Panc1 (cell line): ENCODE results near the gene NKAIN2. TPM values are rescaled to one million over a fixed set of nuclear protein-coding genes. Genes with fewer than 3 reads are reported as not detected.
A peak's percentile ranks its signal among the peaks of the same experiment; 100 is the strongest.

Experiments
- ATAC-seq: fragments of 200-7000 bp; cut with Tn5 transposase; 2 replicates; pipeline ENCODE4 v1.9.1; 2020; ENCODE audit warnings: mild to moderate bottlenecking, moderate library complexity
- BruUV-seq: library from RNA; stranded (reverse); fragments of 400-500 nt; replicated peaks from 2 replicates; lab custom pipeline; 2021; lab: Mats Ljungman, UMichigan
- CTCF ChIA-PET: fragments of 300-600 bp; sonication (Branson Sonifier 250); formaldehyde crosslinking; loops from one replicate; lab custom pipeline; 2022; ENCODE audit warnings: antibody characterized with exemption; lab: Charles Lee
- POLR2A ChIA-PET: fragments of 300-600 bp; sonication (Branson Sonifier 250); formaldehyde crosslinking; loops from one replicate; lab custom pipeline; 2022; ENCODE audit warnings: antibody characterized with exemption; lab: Charles Lee
- DNase-seq: peaks from one replicate; pipeline ENCODE4 v3.0.0-alpha.2; 2010; ENCODE audit warnings: low read depth, low spot score
- H3K27ac ChIP-seq: 2 replicates; pipeline ENCODE4 v1.5.1; 2011; ENCODE audit warnings: mild to moderate bottlenecking, low read length, inconsistent platforms
- H3K27me3 ChIP-seq: fragments of 200-500 bp; sonication (Bioruptor generic); 2 replicates; pipeline ENCODE4 v1.6.0; 2014; ENCODE audit warnings: low read length, inconsistent platforms; ENCODE audit not compliant: control insufficient read depth, insufficient read depth
- H3K36me3 ChIP-seq: fragments of 200-500 bp; sonication (Bioruptor generic); 2 replicates; pipeline ENCODE4 v1.5.1; 2014; ENCODE audit warnings: inconsistent platforms, mild to moderate bottlenecking, low read length, moderate library complexity; ENCODE audit not compliant: control insufficient read depth, insufficient read depth
- H3K4me1 ChIP-seq: 2 replicates; pipeline ENCODE4 v1.5.1; 2011; ENCODE audit warnings: inconsistent platforms, mild to moderate bottlenecking, low read length, moderate library complexity; ENCODE audit not compliant: control insufficient read depth, insufficient read depth
- H3K4me3 ChIP-seq, 2 experiments: 2 replicates each; pipeline ENCODE4 v1.5.1; 2011 to 2012; ENCODE audit warnings: low read depth in 2 of 2, low read length in 2 of 2, mild to moderate bottlenecking in 2 of 2, inconsistent platforms in 1 of 2, moderate library complexity in 1 of 2
- H3K9me3 ChIP-seq: fragments of 200-500 bp; sonication (Bioruptor generic); 2 replicates; pipeline ENCODE4 v1.5.1; 2014; ENCODE audit warnings: low read depth, mild to moderate bottlenecking, inconsistent platforms, low read length, moderate library complexity; ENCODE audit not compliant: control insufficient read depth, insufficient read depth
- POLR2AphosphoS5 ChIP-seq: IDR thresholded peaks from 2 replicates; pipeline ENCODE4 v1.6.1; 2012; ENCODE audit warnings: mild to moderate bottlenecking, low read depth, low read length, moderate library complexity
- SIN3A ChIP-seq: IDR thresholded peaks from 2 replicates; pipeline ENCODE4 v1.6.1; 2012; ENCODE audit warnings: low read depth, mild to moderate bottlenecking, low read length, moderate library complexity, borderline replicate concordance; ENCODE audit not compliant: insufficient read depth
- TCF7L2 ChIP-seq: IDR thresholded peaks from 2 replicates; pipeline ENCODE4 v1.6.1; 2011; ENCODE audit warnings: mild to moderate bottlenecking, low read depth, low read length, inconsistent platforms
- in situ Hi-C: cut with HindIII; loops from 2 replicates; pipeline ENCODE4 v1.10.0; 2016; ENCODE audit warnings: low sequenced_read_pairs, low pct_unique_long_range_greater_than_20kb
- intact Hi-C: fragments of 100-400 bp; cut with micrococcal nuclease; formaldehyde crosslinking; loops from one replicate; pipeline ENCODE4 v1.10.0; 2022; ENCODE audit not compliant: unreplicated experiment
- total RNA-seq: library from RNA; stranded (reverse); gene quantifications from one replicate; pipeline ENCODE4 v1.2.1, GENCODE V29; 2021; ENCODE audit not compliant: unreplicated experiment
- TF ChIP-seq, protein P1 (sequence below): fragments of 450-650 bp; IDR thresholded peaks from 2 replicates; pipeline ENCODE4 v1.5.1; 2017; ENCODE audit warnings: mild to moderate bottlenecking
- TF ChIP-seq, protein P2 (sequence below), 2 experiments: IDR thresholded peaks; 2 replicates each; pipeline ENCODE4 v1.6.1; 2011 to 2012; ENCODE audit warnings: low read depth in 2 of 2, control low read depth in 1 of 2, low read length in 1 of 2, mild to moderate bottlenecking in 1 of 2, moderate library complexity in 1 of 2; ENCODE audit not compliant: insufficient read depth in 1 of 2

Gene NKAIN2
- total RNA-seq, 1 experiment from 2014 or later, result 2.6 TPM

DNA sequence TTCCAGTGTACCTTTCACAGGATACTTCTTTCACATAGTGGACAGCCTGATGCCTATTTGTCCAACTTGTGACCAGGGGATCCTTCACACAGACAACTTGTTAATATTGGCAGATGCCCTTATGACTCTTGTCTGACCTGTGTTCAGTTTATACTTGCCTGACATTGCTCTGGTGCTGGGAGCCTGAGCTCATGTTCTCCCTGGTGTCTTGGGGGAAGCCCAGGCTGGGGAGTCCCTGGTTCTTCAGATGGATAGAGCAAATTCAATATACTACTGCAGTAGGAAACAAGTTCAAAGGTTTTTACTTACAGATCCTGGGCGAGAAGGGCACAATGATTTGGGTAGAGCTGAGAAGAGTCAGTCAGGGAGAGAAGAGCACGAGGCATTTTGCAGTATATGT lies 76.1 kb downstream of the NKAIN2 start:
- Histone ChIP-seq H3K4me3 (no peak overlapping the region), H3K27ac (no peak overlapping the region), H3K4me1 (no peaks in the 10 kb centered on the region), H3K27me3 (no peaks in the 10 kb centered on the region), H3K36me3 (no peaks in the 10 kb centered on the region), H3K9me3 (no peaks in the 10 kb centered on the region)
- ChIA-PET POLR2A (no interaction called here), CTCF (no interaction called here)
- DNase-seq, result no peak
- TF ChIP-seq, protein P1, sequence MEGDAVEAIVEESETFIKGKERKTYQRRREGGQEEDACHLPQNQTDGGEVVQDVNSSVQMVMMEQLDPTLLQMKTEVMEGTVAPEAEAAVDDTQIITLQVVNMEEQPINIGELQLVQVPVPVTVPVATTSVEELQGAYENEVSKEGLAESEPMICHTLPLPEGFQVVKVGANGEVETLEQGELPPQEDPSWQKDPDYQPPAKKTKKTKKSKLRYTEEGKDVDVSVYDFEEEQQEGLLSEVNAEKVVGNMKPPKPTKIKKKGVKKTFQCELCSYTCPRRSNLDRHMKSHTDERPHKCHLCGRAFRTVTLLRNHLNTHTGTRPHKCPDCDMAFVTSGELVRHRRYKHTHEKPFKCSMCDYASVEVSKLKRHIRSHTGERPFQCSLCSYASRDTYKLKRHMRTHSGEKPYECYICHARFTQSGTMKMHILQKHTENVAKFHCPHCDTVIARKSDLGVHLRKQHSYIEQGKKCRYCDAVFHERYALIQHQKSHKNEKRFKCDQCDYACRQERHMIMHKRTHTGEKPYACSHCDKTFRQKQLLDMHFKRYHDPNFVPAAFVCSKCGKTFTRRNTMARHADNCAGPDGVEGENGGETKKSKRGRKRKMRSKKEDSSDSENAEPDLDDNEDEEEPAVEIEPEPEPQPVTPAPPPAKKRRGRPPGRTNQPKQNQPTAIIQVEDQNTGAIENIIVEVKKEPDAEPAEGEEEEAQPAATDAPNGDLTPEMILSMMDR, result no peak
- no peak for TF ChIP-seq TCF7L2
- no TSS peak for BruUV-seq
- intact Hi-C loops (no loop called here), in situ Hi-C loops (no loop called here)
- no peak for ATAC-seq

DNA sequence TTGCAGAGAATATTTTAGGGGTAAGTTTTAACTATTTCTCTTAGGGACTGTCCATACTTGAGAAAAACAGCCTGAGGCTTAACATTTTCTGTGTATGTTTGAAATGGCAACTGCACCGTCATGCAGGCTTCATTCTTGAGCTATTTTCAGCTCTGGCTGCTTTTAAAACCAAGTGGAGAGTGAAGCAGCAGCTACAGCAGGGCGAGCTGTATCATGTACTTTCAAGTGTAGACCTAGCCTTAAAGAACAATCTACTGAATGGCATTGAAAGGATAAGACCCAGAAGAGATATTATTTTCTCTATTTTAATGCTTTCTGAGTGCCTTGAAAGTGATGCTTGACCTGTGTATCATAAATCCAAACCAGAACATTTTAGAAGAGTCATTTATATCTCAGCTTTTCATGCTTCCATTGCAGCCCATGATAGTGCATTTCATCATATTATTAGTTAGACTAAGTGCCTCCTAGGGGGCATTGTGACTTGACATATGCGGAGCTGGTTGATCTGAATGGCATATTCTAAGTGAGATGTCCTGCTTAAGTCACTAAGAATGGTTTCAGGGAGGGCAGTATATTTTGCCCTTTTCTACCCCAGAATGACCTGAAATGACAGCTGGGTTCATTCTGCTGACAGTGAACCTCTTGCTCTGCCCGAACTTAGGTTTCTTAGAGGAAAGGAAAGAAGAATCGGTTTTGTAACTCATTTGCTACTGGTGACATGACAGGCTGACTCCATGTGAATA lies 85.3 kb downstream of the NKAIN2 start:
- in situ Hi-C loops (no loop called here), intact Hi-C loops (no loop called here)
- Histone ChIP-seq H3K27me3 (no peaks in the 10 kb centered on the region), H3K36me3 (no peaks in the 10 kb centered on the region), H3K9me3 (no peaks in the 10 kb centered on the region), H3K27ac (peak overlapping the region; percentile 29; the same call in 1 of the 2 replicates), H3K4me3 (no peak overlapping the region), H3K4me1 (no peaks in the 10 kb centered on the region)
- ChIA-PET POLR2A (no interaction called here), CTCF (no interaction called here)
- no TSS peak for BruUV-seq
- ATAC-seq (no peak), DNase-seq (no peak)
- TF ChIP-seq TCF7L2 (no peak), SIN3A (no peak), POLR2AphosphoS5 (no peak)
- TF ChIP-seq, protein P2, sequence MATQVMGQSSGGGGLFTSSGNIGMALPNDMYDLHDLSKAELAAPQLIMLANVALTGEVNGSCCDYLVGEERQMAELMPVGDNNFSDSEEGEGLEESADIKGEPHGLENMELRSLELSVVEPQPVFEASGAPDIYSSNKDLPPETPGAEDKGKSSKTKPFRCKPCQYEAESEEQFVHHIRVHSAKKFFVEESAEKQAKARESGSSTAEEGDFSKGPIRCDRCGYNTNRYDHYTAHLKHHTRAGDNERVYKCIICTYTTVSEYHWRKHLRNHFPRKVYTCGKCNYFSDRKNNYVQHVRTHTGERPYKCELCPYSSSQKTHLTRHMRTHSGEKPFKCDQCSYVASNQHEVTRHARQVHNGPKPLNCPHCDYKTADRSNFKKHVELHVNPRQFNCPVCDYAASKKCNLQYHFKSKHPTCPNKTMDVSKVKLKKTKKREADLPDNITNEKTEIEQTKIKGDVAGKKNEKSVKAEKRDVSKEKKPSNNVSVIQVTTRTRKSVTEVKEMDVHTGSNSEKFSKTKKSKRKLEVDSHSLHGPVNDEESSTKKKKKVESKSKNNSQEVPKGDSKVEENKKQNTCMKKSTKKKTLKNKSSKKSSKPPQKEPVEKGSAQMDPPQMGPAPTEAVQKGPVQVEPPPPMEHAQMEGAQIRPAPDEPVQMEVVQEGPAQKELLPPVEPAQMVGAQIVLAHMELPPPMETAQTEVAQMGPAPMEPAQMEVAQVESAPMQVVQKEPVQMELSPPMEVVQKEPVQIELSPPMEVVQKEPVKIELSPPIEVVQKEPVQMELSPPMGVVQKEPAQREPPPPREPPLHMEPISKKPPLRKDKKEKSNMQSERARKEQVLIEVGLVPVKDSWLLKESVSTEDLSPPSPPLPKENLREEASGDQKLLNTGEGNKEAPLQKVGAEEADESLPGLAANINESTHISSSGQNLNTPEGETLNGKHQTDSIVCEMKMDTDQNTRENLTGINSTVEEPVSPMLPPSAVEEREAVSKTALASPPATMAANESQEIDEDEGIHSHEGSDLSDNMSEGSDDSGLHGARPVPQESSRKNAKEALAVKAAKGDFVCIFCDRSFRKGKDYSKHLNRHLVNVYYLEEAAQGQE (IDR thresholded peaks at IDR 0.05; ENCODE audit: insufficient read depth in 1 of 2, low read depth in 2 of 2, low read length in 1 of 2), result no peak
- TF ChIP-seq, protein P1, result no peak
